ENCODE results near the gene DYNC2I2. TPM values are rescaled to one million over a fixed set of nuclear protein-coding genes. Genes with fewer than 3 reads are reported as not detected.
A peak's percentile ranks its signal among the peaks of the same experiment; 100 is the strongest.
"Not testable (repeated sequence)": the region's sequence is repeated elsewhere in the genome, so short reads cannot be mapped to it uniquely, and the experiment has no call there.

The DYNC2I2 gene
- total and polyA plus RNA-seq, 2 experiments from 2014 or later: 39.9 to 78.7 TPM

- Histone ChIP-seq H3K27ac (no peak overlapping the region), H3K9me2 (replicated peaks; ENCODE audit: insufficient read depth) (no peaks in the 10 kb centered on the region), H3K4me1 (ENCODE audit: insufficient read depth) (no peaks in the 10 kb centered on the region), H3K4me2 (no peak overlapping the region), H3K4me3 (no peak overlapping the region), H3K79me2 (no peaks in the 10 kb centered on the region), H2AFZ (no peak overlapping the region), H4K20me1 (ENCODE audit: insufficient read depth, poor library complexity, severe bottlenecking) (no peaks in the 10 kb centered on the region), H3K9me3 (ENCODE audit: low read depth) (no peaks in the 10 kb centered on the region), H3K27me3 (no peaks in the 10 kb centered on the region), H3K36me3 (replicated peaks; ENCODE audit: insufficient read depth, low read depth) (peaks cover 3% of the 10 kb centered on the region)
- TF ChIP-seq, protein P1, sequence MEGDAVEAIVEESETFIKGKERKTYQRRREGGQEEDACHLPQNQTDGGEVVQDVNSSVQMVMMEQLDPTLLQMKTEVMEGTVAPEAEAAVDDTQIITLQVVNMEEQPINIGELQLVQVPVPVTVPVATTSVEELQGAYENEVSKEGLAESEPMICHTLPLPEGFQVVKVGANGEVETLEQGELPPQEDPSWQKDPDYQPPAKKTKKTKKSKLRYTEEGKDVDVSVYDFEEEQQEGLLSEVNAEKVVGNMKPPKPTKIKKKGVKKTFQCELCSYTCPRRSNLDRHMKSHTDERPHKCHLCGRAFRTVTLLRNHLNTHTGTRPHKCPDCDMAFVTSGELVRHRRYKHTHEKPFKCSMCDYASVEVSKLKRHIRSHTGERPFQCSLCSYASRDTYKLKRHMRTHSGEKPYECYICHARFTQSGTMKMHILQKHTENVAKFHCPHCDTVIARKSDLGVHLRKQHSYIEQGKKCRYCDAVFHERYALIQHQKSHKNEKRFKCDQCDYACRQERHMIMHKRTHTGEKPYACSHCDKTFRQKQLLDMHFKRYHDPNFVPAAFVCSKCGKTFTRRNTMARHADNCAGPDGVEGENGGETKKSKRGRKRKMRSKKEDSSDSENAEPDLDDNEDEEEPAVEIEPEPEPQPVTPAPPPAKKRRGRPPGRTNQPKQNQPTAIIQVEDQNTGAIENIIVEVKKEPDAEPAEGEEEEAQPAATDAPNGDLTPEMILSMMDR (IDR thresholded peaks at IDR 0.05; ENCODE audit: poor library complexity): no peak
- TF ChIP-seq EZH2 (IDR thresholded peaks at IDR 0.05; ENCODE audit: borderline replicate concordance): no peak
- TF ChIP-seq EZH2phosphoT487 (IDR thresholded peaks at IDR 0.05; ENCODE audit: low read depth, severe bottlenecking, unreplicated experiment): no peak
- no peak for DNase-seq (ENCODE audit: low spot score)
- 94% methylated on average over 6 of the region's 6 CpGs for WGBS (ENCODE audit: low lambda C conversion rate, missing lambda C conversion rate)
These were observed 63.6 kb downstream of the DYNC2I2 start for GRCh38 chr9:128593039-128593438.

DNA sequence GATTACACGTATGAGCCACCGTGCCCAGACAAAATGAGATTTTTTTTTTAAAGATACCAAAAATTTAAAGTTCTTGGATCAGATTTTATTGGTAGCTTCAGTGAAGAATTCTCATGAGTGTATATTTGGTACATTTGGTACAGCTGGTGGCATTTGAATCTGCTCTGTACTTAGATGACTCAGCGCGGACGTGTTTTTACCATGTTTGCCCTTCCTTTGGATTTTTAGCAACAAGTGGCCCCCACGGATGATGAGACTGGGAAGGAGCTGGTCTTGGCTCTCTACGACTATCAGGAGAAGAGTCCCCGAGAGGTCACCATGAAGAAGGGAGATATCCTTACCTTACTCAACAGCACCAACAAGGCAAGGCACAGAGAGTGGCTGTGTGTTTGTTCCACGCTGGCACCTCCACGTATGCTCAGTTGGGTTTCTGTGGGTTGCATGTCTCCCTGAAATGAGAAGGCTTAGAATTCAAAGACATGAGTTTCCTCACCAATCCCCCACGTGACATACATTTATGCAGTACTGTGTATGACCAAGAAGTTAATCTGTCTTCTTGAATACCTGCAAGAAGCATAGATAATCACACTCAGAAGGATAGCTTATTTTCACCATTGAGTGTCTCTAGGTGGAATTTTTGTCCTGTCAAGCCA lies 67.9 kb downstream of the DYNC2I2 start:
- WGBS (ENCODE audit: low lambda C conversion rate, missing lambda C conversion rate): 96% methylated on average over 11 of the region's 11 CpGs

DNA sequence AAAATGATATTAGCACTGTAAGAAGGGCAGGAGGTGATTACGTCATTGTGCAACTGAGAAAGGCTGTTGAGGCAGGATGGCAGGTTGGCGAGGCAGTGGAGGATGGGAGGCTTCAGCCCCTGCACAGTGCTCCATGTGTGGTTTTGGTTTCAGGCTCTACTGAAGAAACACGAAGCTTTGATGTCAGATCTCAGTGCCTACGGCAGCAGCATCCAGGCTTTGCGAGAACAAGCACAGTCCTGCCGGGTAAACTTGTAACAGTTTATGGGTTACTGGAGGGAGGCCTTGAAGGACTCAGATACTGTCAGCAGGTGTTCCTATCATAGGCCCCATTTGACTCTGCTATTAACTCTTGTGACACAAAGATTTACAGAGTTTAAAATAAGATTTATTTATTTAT lies 69.2 kb downstream of the DYNC2I2 start:
- WGBS (ENCODE audit: low lambda C conversion rate, missing lambda C conversion rate): 60% methylated on average over 6 of the region's 6 CpGs
- Histone ChIP-seq H3K9me2 (replicated peaks; ENCODE audit: insufficient read depth) (no peaks in the 10 kb centered on the region), H4K20me1 (ENCODE audit: insufficient read depth, poor library complexity, severe bottlenecking) (no peaks in the 10 kb centered on the region), H3K27ac (peak overlapping the region; percentile 19), H3K36me3 (replicated peaks; ENCODE audit: insufficient read depth, low read depth) (no peaks in the 10 kb centered on the region), H3K9me3 (ENCODE audit: low read depth) (no peaks in the 10 kb centered on the region), H3K79me2 (no peaks in the 10 kb centered on the region), H3K4me1 (ENCODE audit: insufficient read depth) (no peaks in the 10 kb centered on the region), H3K27me3 (no peaks in the 10 kb centered on the region), H3K4me2 (no peak overlapping the region), H3K4me3 (no peak overlapping the region), H2AFZ (no peak overlapping the region)
- DNase-seq (ENCODE audit: low spot score): peak; percentile 19
- TF ChIP-seq, protein P1 (IDR thresholded peaks at IDR 0.05; ENCODE audit: poor library complexity): no peak
- TF ChIP-seq EZH2 (IDR thresholded peaks at IDR 0.05; ENCODE audit: borderline replicate concordance): no peak
- TF ChIP-seq EZH2phosphoT487 (IDR thresholded peaks at IDR 0.05; ENCODE audit: low read depth, severe bottlenecking, unreplicated experiment): no peak

More for the DNA sequence above, 67.9 kb downstream of the DYNC2I2 start:
- Histone ChIP-seq H3K4me3 (no peak overlapping the region), H4K20me1 (ENCODE audit: insufficient read depth, poor library complexity, severe bottlenecking) (no peaks in the 10 kb centered on the region), H2AFZ (no peak overlapping the region), H3K9me2 (replicated peaks; ENCODE audit: insufficient read depth) (no peaks in the 10 kb centered on the region), H3K9me3 (ENCODE audit: low read depth) (no peaks in the 10 kb centered on the region), H3K36me3 (replicated peaks; ENCODE audit: insufficient read depth, low read depth) (no peaks in the 10 kb centered on the region), H3K27me3 (no peaks in the 10 kb centered on the region), H3K79me2 (no peaks in the 10 kb centered on the region), H3K27ac (no peak overlapping the region), H3K4me1 (ENCODE audit: insufficient read depth) (no peaks in the 10 kb centered on the region), H3K4me2 (no peak overlapping the region)
- TF ChIP-seq, protein P1 (IDR thresholded peaks at IDR 0.05; ENCODE audit: poor library complexity): no peak
- TF ChIP-seq EZH2 (IDR thresholded peaks at IDR 0.05; ENCODE audit: borderline replicate concordance) (no peak), EZH2phosphoT487 (IDR thresholded peaks at IDR 0.05; ENCODE audit: low read depth, severe bottlenecking, unreplicated experiment) (no peak)
- no peak for DNase-seq (ENCODE audit: low spot score)

DNA sequence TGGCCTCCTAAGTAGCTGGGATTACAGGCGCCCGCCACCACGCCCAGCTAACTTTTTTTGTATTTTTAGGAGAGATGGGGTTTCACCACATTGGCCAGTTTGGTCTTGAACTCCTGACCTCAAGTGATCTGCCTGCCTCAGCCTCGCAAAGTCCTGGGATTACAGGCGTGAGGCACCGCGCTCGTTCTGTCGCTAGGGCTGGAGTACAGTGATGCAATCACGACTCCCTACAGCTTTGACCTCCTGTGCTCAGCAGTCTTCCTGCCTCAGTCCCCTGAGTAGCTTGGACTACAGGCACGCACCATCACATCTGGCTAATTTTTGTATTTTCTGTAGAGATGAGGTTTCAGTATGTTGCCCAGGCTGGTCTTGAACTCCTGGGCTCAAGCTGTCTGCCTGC lies 69.7 kb downstream of the DYNC2I2 start:
- not testable (repeated sequence) for H3K9me3 ChIP-seq (ENCODE audit: low read depth); H3K4me1 ChIP-seq (ENCODE audit: insufficient read depth); H3K79me2 ChIP-seq; H3K9me2 ChIP-seq (replicated peaks; ENCODE audit: insufficient read depth); H3K4me2 ChIP-seq; H2AFZ ChIP-seq; H4K20me1 ChIP-seq (ENCODE audit: insufficient read depth, poor library complexity, severe bottlenecking); H3K27me3 ChIP-seq; DNase-seq (ENCODE audit: low spot score); H3K36me3 ChIP-seq (replicated peaks; ENCODE audit: insufficient read depth, low read depth); H3K4me3 ChIP-seq
- peak overlapping the region; percentile 19 for H3K27ac ChIP-seq
- 70% methylated on average over 11 of the region's 11 CpGs for WGBS (ENCODE audit: low lambda C conversion rate, missing lambda C conversion rate)

GRCh38 chr9:128585155-128585554 lies 71.5 kb downstream of the DYNC2I2 start:
- H3K9me3 ChIP-seq (ENCODE audit: low read depth); H3K4me2 ChIP-seq; H3K79me2 ChIP-seq; H3K4me3 ChIP-seq; H3K9me2 ChIP-seq (replicated peaks; ENCODE audit: insufficient read depth); H3K4me1 ChIP-seq (ENCODE audit: insufficient read depth); H3K36me3 ChIP-seq (replicated peaks; ENCODE audit: insufficient read depth, low read depth); H3K27me3 ChIP-seq; H3K27ac ChIP-seq; H4K20me1 ChIP-seq (ENCODE audit: insufficient read depth, poor library complexity, severe bottlenecking); DNase-seq (ENCODE audit: low spot score); H2AFZ ChIP-seq: not testable (repeated sequence)
- WGBS (ENCODE audit: low lambda C conversion rate, missing lambda C conversion rate): 93% methylated on average over 8 of the region's 8 CpGs
